Head of caudate nucleus (tissue), 42 donors: ENCODE measurements around the gene RAPGEF4.
"Not testable (repeated sequence)": the region's sequence is repeated elsewhere in the genome, so short reads cannot be mapped to it uniquely, and the experiment has no call there.

Source experiments
- DNase-seq, 42 donors: peaks; one replicate each; pipeline versions ENCODE4 v3.0.0 to v3.0.0-alpha.2; 2020 to 2021; ENCODE audit warnings: mixed read lengths in 7 of 42
- intact Hi-C: fragments of 100-400 bp; cut with DNase I; formaldehyde crosslinking; loops from one replicate; pipeline ENCODE4 v1.15.0; 2022

RAPGEF4 gene

DNA sequence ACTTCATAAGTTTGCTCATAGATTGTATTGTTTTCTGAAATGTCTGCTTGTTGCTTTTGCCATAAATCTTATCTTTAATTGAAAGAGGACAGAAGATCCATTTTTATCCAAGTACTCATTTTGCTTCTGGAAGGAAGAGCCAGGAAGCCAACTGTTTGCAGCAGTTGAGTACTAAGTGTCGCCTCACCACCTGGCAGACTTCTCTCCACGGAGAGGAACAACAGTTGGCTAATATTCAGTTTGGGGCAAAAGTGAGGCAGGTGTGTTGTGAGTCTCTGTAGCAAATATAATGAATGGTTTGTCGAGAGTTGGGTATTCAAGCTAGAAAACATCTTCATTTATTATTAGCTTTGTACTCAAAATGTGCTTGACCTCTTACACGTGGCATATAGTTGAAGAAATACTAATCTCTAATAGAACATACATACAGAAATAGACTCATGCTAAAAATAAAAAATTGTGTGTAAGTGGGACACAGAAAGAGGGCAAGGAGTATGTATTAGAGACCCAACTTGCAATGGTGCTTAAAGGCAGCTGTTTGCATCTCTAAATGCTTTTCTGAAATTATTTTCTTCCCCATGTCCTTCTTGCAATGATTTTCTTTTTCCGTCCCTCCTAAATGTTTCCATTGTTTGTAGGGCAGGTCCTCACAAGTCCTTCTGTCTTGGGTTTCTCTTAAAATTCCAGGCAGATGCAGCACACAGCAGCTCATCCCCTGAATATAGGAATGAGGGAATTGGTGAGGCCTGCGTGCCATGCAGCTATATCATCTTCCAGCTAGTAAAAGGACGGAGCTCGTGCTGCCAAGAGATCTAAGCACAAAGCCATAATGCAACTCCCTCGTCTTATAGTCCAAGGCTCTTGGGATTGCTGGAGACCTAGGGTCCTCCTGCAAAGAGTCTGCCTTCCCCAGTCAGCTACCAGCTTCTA lies 295.2 kb downstream of the RAPGEF4 start:
- intact Hi-C loops: no loop called here
- DNase-seq: no peak

GRCh38 chr2:173032032-173032431 lies 296.4 kb downstream of the RAPGEF4 start:
- intact Hi-C loops: no loop called here
- DNase-seq: no peak

DNA sequence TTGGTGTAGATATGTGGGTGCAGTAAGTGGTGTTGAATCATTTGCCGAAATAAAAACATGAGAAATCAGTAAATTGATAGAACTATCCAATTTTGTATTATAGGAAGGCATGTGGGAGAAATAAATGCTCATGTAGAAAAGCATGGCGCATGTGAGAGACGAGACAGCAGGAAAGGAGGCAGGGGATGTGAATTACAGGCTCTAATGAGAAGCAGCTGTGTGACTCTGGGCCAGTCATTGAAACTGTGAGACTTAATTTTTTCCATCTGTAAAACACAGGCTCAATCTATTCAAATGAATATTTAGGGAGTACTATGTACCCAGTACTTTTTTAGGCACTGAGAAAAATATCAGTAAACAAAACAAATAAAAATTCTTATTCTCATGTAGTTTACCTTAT lies 297.4 kb downstream of the RAPGEF4 start:
- DNase-seq: no peak
- intact Hi-C loops: no loop called here

GRCh38 chr2:173034143-173034542 lies 298.5 kb downstream of the RAPGEF4 start:
- DNase-seq: no peak
- intact Hi-C loops: no loop called here

GRCh38 chr2:173037245-173038120 lies 301.8 kb downstream of the RAPGEF4 start:
- peak in 1 of 42 donors; percentile 12 for DNase-seq
- intact Hi-C loops: no loop called here

DNA sequence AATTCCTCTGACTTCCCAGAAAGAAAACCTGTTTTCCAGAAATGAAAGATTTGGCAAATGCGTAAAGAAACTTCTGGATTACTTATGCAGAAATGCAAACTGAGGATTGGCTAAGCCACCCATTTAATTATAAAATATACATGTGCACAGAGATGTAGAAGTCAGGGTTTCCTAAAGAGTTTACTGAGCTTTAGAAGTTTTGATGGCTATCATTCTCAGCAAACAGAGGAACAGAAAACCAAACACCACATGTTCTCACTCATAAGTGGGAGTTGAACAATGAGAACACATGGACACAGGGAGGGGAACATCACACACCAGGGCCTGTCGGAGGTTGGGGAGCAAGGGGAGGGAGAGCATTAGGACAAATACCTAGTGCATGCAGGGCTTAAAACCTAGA lies 302.6 kb downstream of the RAPGEF4 start:
- DNase-seq, intact Hi-C loops: not testable (repeated sequence)

- DNase-seq: no peak
- intact Hi-C loops: no loop called here
Measured at GRCh38 chr2:173040729-173041128, 305.1 kb downstream of the RAPGEF4 start.

- intact Hi-C loops: no loop called here
- DNase-seq: peak in 35 of 42 donors; percentile 4 to 59 (median 28)
Measured at GRCh38 chr2:173043476-173043875, 307.8 kb downstream of the RAPGEF4 start.

DNA sequence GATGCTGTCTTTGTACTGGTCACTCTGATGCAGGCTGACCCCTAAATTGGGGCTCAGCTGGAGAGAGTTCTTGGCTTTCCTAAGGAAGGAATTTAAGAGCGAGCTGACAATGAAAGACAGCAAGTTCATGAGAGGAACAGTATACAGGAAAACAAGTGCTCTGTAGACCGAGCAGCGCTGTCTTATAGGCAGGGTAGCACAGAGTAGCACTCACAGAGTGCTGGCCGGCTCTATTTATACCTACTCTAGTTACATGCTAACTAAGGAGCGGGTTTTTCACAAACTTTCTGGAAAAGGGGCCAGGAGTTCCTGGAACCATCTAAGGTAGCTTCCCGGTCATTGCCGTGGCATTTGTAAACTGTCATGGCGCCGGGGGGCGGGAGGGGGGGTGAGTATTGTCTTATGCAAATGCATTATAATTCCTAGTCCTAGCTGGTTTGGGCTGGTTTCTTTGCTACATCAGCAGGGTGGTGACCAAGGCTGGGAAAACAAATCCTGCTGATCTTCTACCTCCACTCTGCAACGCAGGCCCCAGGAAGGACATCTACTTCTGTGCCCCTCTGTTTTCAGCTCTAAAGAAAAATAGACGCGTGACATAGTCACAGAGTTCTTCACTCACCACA lies 308.4 kb downstream of the RAPGEF4 start:
- intact Hi-C loops: no loop called here
- DNase-seq: no peak

GRCh38 chr2:173044686-173045085 lies 309.0 kb downstream of the RAPGEF4 start:
- DNase-seq: no peak
- intact Hi-C loops: no loop called here

GRCh38 chr2:173045181-173045580 lies 309.5 kb downstream of the RAPGEF4 start:
- intact Hi-C loops: no loop called here
- no peak for DNase-seq

DNA sequence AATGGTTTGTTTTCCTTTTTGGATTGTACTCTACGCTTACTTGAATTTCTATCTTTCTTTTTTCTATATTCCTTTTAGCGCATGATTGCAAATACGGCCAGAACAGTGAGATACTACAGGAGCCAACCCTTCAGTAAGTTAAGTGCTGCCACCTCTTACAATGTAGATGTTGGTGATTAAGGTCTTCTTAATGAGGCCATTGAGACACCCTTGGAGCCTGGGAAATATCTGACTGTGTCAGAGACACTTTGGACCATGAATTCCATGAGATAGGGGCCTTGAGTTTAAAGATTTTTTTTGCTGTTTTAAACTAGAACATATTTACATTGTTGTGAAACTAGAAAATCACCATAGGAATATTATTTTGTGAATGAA lies 312.9 kb downstream of the RAPGEF4 start:
- DNase-seq: no peak
- intact Hi-C loops: no loop called here

DNA sequence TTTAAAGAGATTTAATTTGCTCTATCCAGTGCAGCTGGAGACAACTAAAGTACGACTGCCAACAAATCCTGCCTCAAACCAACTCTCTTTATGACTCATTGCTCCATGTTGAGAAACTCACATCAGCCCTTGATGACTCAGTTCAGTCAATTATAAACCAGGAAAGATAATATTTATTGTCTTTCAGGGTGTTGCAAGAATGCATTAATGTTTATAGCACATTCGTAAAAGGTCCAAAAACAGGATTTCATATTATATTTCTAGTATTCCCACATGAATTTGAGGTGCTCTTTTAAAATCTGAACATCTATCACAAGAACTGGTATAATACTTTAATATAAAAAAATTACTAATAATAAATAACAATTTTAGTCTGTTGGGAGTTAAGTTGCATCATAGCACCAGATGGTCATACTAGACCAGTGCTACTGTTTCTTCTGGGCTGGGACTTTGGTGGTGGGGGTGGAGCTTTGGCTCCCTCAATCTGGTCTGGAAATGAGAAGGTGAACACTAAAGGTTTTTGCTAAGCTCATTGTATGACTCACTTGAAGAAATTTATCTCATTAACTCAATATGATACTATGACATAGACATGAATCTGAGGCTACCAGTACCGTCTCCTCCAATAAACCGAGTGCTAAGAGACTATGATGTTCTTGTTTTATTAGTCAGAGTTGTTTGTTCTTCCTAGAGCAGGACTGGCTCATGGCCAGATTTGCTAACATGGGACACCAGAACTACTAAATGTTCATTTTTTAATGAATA lies 313.4 kb downstream of the RAPGEF4 start:
- DNase-seq: peak in 3 of 42 donors; percentile 18 to 57 (median 30)

GRCh38 chr2:173049831-173050230 lies 314.2 kb downstream of the RAPGEF4 start:
- DNase-seq: no peak
- intact Hi-C loops: no loop called here

More for the DNA sequence above, 313.4 kb downstream of the RAPGEF4 start:
- intact Hi-C loops: no loop called here

DNA sequence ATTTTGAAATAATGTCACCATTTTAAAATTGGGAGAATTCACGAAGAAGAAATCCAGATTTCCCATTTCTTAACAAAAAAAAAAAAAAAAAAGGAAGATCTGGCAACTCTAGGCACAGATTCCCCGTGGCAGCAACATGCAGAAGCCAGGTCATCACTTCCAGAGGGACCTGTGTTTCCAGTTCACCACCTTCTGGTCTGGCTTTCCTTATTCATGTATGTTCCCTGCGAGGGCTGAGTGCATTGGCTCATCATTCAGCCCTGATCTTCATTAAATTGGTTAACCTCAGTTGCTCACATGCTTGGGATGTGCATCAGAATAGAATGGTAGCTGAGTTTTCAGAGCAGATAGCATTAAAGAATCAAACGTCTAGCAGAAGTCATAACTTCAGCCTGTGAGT lies 315.0 kb downstream of the RAPGEF4 start:
- no peak for DNase-seq
- intact Hi-C loops: no loop called here

GRCh38 chr2:173051463-173052215 lies 316.0 kb downstream of the RAPGEF4 start:
- intact Hi-C loops: no loop called here

GRCh38 chr2:173053043-173053699 lies 317.5 kb downstream of the RAPGEF4 start:
- DNase-seq: no peak
- intact Hi-C loops: no loop called here

More at GRCh38 chr2:173051463-173052215, 316.0 kb downstream of the RAPGEF4 start:
- DNase-seq: no peak

DNA sequence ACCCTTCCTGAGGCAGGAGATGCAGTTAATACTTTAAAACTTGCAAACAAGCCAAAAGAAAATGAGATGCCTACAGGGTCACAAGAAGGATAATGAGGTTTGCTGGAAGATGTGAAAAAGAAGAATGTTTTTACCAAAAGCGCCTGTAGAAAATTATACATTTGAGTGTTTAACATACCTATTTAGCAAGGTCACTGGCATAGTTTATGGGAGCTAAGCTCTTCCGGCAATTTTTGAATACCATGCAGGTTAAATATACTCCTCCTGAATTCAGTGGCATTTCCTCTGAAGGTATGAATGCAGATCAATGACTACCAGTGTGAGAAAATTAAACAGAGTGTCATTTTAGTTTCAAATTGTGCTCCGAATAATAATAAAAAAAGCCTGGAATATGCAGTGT lies 318.8 kb downstream of the RAPGEF4 start:
- no peak for DNase-seq
- intact Hi-C loops: no loop called here
